A549 treated with GW870086 at 1 μM for 4 hours (cell line): ENCODE data around the gene NT5M. TPM values are rescaled to one million over a fixed set of nuclear protein-coding genes. Genes with fewer than 3 reads are reported as not detected.

Experiments used
- total RNA-seq: library from RNA; stranded (reverse); fragments of 200-300 nt; extraction: Qiagen RNA extraction; gene quantifications from 5 replicates; pipeline ENCODE4 v1.2.3, GENCODE V29; 2022; ENCODE audit warnings: low read depth

NT5M gene
- 7.6 to 12.0 TPM (median 10.2 TPM) in 5 replicates for total RNA-seq

GRCh38 chr17:17303010-17303846, at the start of gene NT5M:
Gene NT5M, plus strand, starts transcription at chr17:17303373. Its CDS starts 178 bp downstream, at chr17:17303551.

GRCh38 chr17:17280613-17281549, 22.3 kb upstream of the NT5M start, which contains the start of gene COPS3:
Gene COPS3, minus strand, starts transcription at chr17:17281246. Its CDS starts 60 bp downstream, at chr17:17281186.

Other genes with a start within 250 kb of the NT5M start
- 6.7 to 8.5 TPM (median 6.8 TPM) in 5 replicates for gene PLD6, start 97.0 kb upstream of the NT5M start, total RNA-seq
- gene FLCN, start 66.2 kb upstream of the NT5M start, total RNA-seq, result 26.6 to 39.1 TPM (median 32.6 TPM) in 5 replicates
- gene COPS3, start 22.1 kb upstream of the NT5M start, total RNA-seq, result 144 to 156 TPM (median 151 TPM) in 5 replicates
- gene MED9, start 173.6 kb downstream of the NT5M start, total RNA-seq, result 17.3 to 19.8 TPM (median 19.4 TPM) in 5 replicates
- gene RASD1, start 193.0 kb downstream of the NT5M start, total RNA-seq, result 1.2 to 1.9 TPM (median 1.7 TPM) in 5 replicates